Subcutaneous abdominal adipose tissue (tissue), 5 donors: ENCODE data around the gene PSMD13.

Source experiments
- H3K27ac ChIP-seq: one replicate; pipeline ENCODE4 v1.7.0; 2013; ENCODE audit warnings: low read depth, mild to moderate bottlenecking, inconsistent platforms, low read length, moderate library complexity
- H3K27me3 ChIP-seq, 5 donors: one replicate each; pipeline ENCODE4 v1.7.0; 2013; ENCODE audit warnings: low read length in 5 of 5, inconsistent platforms in 1 of 5; ENCODE audit not compliant: control insufficient read depth in 5 of 5, insufficient read depth in 4 of 5
- H3K36me3 ChIP-seq, 5 donors: one replicate each; pipeline ENCODE4 v1.7.0; 2013; ENCODE audit warnings: low read length in 5 of 5; ENCODE audit not compliant: control insufficient read depth in 5 of 5, insufficient read depth in 5 of 5
- H3K4me1 ChIP-seq, 5 donors: one replicate each; pipeline ENCODE4 v1.7.0; 2013; ENCODE audit warnings: low read length in 5 of 5, mild to moderate bottlenecking in 3 of 5, moderate library complexity in 1 of 5; ENCODE audit not compliant: control insufficient read depth in 5 of 5, insufficient read depth in 5 of 5
- H3K4me3 ChIP-seq, 5 donors: one replicate each; pipeline ENCODE4 v1.7.0; 2013; ENCODE audit warnings: low read length in 5 of 5, low read depth in 1 of 5
- H3K9ac ChIP-seq, 5 donors: one replicate each; pipeline ENCODE4 v1.7.0; 2013; ENCODE audit warnings: low read length in 5 of 5, mild to moderate bottlenecking in 4 of 5, moderate library complexity in 3 of 5
- H3K9me3 ChIP-seq, 5 donors: one replicate each; pipeline ENCODE4 v1.7.0; 2013; ENCODE audit warnings: low read length in 5 of 5; ENCODE audit not compliant: control insufficient read depth in 5 of 5
- donor health status: healthy.
- donor health status: healthy.
- donor health status: healthy.
- donor health status: healthy.
- donor health status: healthy.

Gene PSMD13

GRCh38 chr11:244376-244775 lies 7.6 kb downstream of the PSMD13 start:
- Histone ChIP-seq H3K4me3 (no peak overlapping the region), H3K36me3 (peaks cover 34 to 92% (median 73%) of the 10 kb centered on the region in 5 donors), H3K9ac (no peak overlapping the region), H3K27ac (no peak overlapping the region), H3K9me3 (no peaks in the 10 kb centered on the region), H3K4me1 (no peaks in the 10 kb centered on the region), H3K27me3 (no peaks in the 10 kb centered on the region)

- no peaks in the 10 kb centered on the region for H3K4me1 ChIP-seq
Observed at GRCh38 chr11:249062-249461, 12.3 kb downstream of the PSMD13 start.

DNA sequence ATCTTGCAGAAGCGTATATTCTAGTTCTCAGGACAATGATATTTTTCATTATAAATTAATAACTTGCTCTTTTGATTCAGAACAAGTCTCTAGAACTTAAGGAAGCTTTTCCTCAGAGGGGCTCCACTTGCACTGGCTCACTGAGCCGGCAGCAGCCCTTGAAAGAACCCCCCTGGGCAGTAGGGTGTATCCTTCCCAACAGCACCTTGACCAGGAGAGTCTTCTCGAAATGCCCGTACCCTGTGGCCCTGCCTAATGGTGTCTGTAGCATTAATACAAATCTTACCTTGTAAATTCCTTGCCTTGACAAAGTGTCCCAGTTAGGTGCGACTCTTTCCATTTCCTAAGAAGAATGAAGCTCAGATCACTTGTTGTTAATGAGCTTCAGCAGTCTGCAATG lies 13.5 kb downstream of the PSMD13 start:
- Histone ChIP-seq H3K4me1 (no peaks in the 10 kb centered on the region), H3K9me3 (no peaks in the 10 kb centered on the region), H3K27ac (no peak overlapping the region), H3K27me3 (no peaks in the 10 kb centered on the region), H3K4me3 (no peak overlapping the region), H3K36me3 (peaks cover 21 to 86% (median 80%) of the 10 kb centered on the region in 5 donors), H3K9ac (no peak overlapping the region)

More at GRCh38 chr11:249062-249461, 12.3 kb downstream of the PSMD13 start:
- Histone ChIP-seq H3K9ac (no peak overlapping the region), H3K36me3 (peaks cover 27 to 98% (median 92%) of the 10 kb centered on the region in 5 donors), H3K4me3 (no peak overlapping the region), H3K27ac (no peak overlapping the region), H3K27me3 (no peaks in the 10 kb centered on the region), H3K9me3 (no peaks in the 10 kb centered on the region)

- Histone ChIP-seq H3K4me3 (no peak overlapping the region), H3K27ac (no peak overlapping the region), H3K27me3 (no peaks in the 10 kb centered on the region), H3K4me1 (no peaks in the 10 kb centered on the region), H3K9ac (no peak overlapping the region), H3K36me3 (peaks cover 21 to 80% (median 74%) of the 10 kb centered on the region in 5 donors), H3K9me3 (no peaks in the 10 kb centered on the region)
Observed at GRCh38 chr11:250740-251299, 14.0 kb downstream of the PSMD13 start.

GRCh38 chr11:251550-251949 lies 14.8 kb downstream of the PSMD13 start:
- Histone ChIP-seq H3K4me1 (no peaks in the 10 kb centered on the region), H3K4me3 (no peak overlapping the region), H3K9ac (no peak overlapping the region), H3K27me3 (no peaks in the 10 kb centered on the region), H3K27ac (no peak overlapping the region), H3K9me3 (no peaks in the 10 kb centered on the region), H3K36me3 (peaks cover 20 to 73% (median 68%) of the 10 kb centered on the region in 5 donors)

GRCh38 chr11:252666-253065 lies 15.9 kb downstream of the PSMD13 start:
- H3K4me3 ChIP-seq: no peak overlapping the region
- no peaks in the 10 kb centered on the region for H3K9me3 ChIP-seq
- peaks cover 13 to 62% (median 58%) of the 10 kb centered on the region in 5 donors for H3K36me3 ChIP-seq
- H3K27ac ChIP-seq: no peak overlapping the region
- no peaks in the 10 kb centered on the region for H3K4me1 ChIP-seq
- H3K27me3 ChIP-seq: no peaks in the 10 kb centered on the region
- no peak overlapping the region for H3K9ac ChIP-seq

DNA sequence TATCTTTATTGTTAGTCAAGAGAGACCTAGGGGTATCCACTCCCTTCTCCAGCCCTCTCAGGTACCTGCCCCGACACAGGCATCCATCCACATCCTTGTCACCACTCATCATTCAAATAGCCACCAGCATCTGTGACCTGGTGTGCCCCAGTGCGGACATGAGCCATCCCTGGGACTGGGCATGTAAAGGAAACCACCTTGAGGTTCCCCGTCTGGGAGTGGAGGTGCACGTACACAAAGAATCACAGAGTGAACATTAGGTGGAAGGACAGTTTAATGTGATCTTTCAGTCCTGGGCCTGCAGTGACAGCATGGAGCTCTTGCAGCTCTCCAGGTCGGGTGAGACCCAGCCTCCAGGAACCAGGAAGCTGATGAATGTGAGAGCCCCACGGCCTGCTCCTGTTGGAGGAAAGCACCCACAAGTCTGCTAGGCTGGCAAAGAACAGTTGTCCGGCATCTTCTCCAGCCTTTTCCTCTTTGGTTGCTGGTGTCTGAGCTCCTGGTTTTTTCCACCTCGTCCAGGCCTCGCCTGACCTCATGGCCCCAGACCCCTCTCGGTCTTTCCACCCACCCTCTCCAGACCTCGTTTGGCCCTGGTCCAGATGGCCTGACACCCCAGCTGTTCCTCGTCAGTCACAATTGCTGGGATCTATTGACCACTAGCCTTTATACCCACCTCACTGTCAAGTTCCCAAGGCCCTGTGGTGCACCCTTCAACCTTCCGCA lies 16.5 kb downstream of the PSMD13 start:
- H3K9ac ChIP-seq: no peak overlapping the region
- peaks cover 9 to 55% (median 52%) of the 10 kb centered on the region in 5 donors for H3K36me3 ChIP-seq
- H3K4me3 ChIP-seq: no peak overlapping the region
- no peaks in the 10 kb centered on the region for H3K4me1 ChIP-seq
- no peaks in the 10 kb centered on the region for H3K9me3 ChIP-seq
- peaks cover 0 to 3% (median 0%) of the 10 kb centered on the region in 5 donors for H3K27me3 ChIP-seq
- no peak overlapping the region for H3K27ac ChIP-seq

GRCh38 chr11:253886-254270 lies 17.1 kb downstream of the PSMD13 start:
- Histone ChIP-seq H3K27ac (no peak overlapping the region), H3K9ac (no peak overlapping the region), H3K4me3 (no peak overlapping the region), H3K36me3 (peaks cover 6 to 50% (median 46%) of the 10 kb centered on the region in 5 donors), H3K9me3 (no peaks in the 10 kb centered on the region), H3K4me1 (no peaks in the 10 kb centered on the region), H3K27me3 (peaks cover 0 to 3% (median 0%) of the 10 kb centered on the region in 5 donors)

GRCh38 chr11:255176-255575 lies 18.4 kb downstream of the PSMD13 start:
- Histone ChIP-seq H3K4me3 (no peak overlapping the region), H3K27me3 (peaks cover 0 to 7% (median 0%) of the 10 kb centered on the region in 5 donors), H3K36me3 (peaks cover 3 to 38% (median 37%) of the 10 kb centered on the region in 5 donors), H3K27ac (no peak overlapping the region), H3K9me3 (no peaks in the 10 kb centered on the region), H3K4me1 (no peaks in the 10 kb centered on the region), H3K9ac (no peak overlapping the region)

- Histone ChIP-seq H3K27ac (no peak overlapping the region), H3K27me3 (peaks cover 0 to 7% (median 0%) of the 10 kb centered on the region in 5 donors), H3K9me3 (no peaks in the 10 kb centered on the region), H3K36me3 (peaks cover 0 to 31% (median 31%) of the 10 kb centered on the region in 5 donors), H3K9ac (no peak overlapping the region), H3K4me3 (no peak overlapping the region), H3K4me1 (no peaks in the 10 kb centered on the region)
Observed at GRCh38 chr11:255816-256215, 19.0 kb downstream of the PSMD13 start.
